ENCODE measurements around the gene SPC24.
A peak's percentile ranks its signal among the peaks of the same experiment; 100 is the strongest.
"Not testable (repeated sequence)": the region's sequence is repeated elsewhere in the genome, so short reads cannot be mapped to it uniquely, and the experiment has no call there.

Gene SPC24

GRCh38 chr19:11164879-11165406, 9.4 kb upstream of the SPC24 start:
- no peak for TF ChIP-seq ZNF274 (IDR thresholded peaks at IDR 0.05; ENCODE audit: low read depth, low read length)
- no peak overlapping the region for H3K4me3 ChIP-seq (ENCODE audit: low read length)

- TF ChIP-seq ZNF274 (IDR thresholded peaks at IDR 0.05; ENCODE audit: low read depth, low read length) = no peak
Observed at GRCh38 chr19:11164296-11164695, 8.7 kb upstream of the SPC24 start.

DNA sequence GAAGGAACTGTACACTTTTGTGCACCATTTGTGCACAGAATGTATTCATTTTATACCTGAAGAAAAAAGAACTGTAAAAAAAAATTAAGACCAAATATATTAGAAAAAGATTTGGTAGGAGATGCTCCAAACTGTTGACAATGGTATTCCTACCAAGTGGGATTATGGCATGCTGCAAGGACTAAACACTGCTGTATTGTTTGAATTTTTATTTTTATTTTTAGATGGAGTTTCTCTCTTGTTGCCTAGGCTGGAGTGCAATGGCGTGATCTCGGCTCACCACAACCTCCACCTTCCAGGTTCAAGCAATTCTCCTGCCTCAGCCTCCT, 4.8 kb upstream of the SPC24 start:
- H3K4me3 ChIP-seq (ENCODE audit: low read length) = not testable (repeated sequence)

More at GRCh38 chr19:11164296-11164695, 8.7 kb upstream of the SPC24 start:
- no peak overlapping the region for H3K4me3 ChIP-seq (ENCODE audit: low read length)

GRCh38 chr19:11159598-11160439, 4.2 kb upstream of the SPC24 start:
- H3K4me3 ChIP-seq (ENCODE audit: low read length) = no peak overlapping the region
- TF ChIP-seq ZNF274 (IDR thresholded peaks at IDR 0.05; ENCODE audit: low read depth, low read length) = no peak

DNA sequence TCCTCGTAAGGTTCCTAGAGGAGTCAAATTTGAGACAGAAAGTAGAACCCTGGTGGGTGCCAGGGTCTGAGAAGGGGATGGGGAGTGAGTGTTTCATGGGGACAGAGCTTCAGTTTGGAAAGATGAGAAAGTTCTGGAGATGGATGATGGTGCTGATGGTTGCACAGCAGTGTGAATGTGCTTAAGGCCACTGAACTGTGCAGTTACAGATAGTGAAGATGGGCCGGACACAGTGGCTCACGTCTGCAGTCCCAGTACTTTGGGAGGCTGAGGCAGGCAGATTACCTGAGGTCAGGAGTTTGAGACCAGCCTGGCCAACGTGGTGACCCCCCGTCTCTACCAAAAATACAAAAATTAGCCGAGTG, 917 bp downstream of the SPC24 start:
- no peak for TF ChIP-seq ZNF274 (IDR thresholded peaks at IDR 0.05; ENCODE audit: low read depth, low read length)
- H3K4me3 ChIP-seq (ENCODE audit: low read length) = peak overlapping the region; percentile 76

DNA sequence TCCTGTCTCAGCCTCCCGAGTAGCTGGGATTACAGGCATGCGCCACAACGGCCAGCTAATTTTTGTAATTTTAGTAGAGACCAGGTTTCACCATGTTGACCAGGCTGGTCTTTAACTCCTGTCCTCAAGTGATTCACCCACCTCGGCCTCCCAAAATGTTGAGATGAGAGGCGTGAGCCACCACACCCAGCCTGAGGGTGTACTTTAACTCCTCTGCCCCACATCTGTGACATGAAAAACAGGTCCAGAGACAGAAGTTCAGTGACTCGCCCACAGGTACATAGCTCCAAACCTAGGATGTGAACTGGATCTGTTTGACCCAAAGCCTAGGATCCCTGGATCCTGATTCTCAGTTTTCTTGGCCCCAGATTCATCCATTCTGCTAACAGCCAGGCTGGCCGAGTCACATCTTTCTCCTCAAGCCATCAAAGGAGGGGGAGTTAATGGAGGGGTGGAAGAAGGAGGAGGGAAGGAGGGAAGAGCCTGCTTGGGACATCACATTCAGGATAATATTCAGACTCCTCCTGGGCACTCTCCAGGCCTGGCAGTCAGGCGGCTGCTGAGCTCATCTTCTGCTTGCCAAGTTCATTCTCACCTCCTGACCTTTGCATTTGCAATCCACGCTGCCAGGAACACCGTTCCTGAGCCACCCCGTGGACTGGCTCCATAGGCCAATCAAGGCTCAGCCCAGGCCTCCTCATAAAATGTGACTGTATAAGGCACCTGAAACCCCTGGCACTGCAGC, 3.1 kb downstream of the SPC24 start:
- TF ChIP-seq ZNF274 (IDR thresholded peaks at IDR 0.05; ENCODE audit: low read depth, low read length) = no peak
- H3K4me3 ChIP-seq (ENCODE audit: low read length) = no peak overlapping the region

DNA sequence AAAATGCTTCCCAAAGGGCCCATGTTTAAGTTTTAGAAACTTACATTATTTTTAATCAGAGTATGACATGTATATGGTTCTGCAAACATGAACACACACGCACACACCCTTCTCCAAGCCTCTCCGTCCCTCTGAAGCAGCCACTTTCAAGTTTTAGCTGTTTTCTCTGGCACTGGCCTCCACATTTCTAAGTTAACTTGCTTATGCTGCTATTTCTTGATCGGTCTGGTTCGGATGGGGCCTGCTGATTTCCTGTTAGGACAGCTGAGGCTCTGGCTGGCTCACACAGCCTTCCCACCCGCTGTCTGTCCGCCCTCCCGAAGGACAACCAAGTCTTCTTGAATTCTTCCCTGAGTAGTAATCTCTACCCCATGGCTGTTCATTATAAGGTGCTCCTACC, 4.4 kb downstream of the SPC24 start:
- no peak for TF ChIP-seq ZNF274 (IDR thresholded peaks at IDR 0.05; ENCODE audit: low read depth, low read length)

DNA sequence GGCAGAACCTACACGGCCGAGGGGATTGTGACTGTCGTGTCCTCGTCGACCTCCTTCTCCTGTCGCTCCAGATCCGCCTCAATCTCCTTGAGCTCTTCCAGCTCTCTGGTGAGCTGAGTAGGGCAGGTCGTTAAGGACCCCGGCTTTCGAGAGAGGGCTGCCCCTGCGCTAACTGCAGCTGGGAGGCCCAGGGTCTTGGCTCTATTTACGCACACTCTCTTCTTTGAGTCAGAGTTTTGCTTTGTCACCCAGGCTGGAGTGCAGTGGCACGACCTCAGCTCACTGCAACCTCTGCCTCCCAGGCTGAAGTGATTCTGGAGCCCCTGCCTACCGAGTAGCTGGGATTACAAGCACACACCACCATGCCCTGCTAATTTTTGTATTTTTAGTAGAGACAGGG, 7.6 kb downstream of the SPC24 start:
- no peak for TF ChIP-seq ZNF274 (IDR thresholded peaks at IDR 0.05; ENCODE audit: low read depth, low read length)

More for the DNA sequence above, 4.4 kb downstream of the SPC24 start:
- no peak overlapping the region for H3K4me3 ChIP-seq (ENCODE audit: low read length)

DNA sequence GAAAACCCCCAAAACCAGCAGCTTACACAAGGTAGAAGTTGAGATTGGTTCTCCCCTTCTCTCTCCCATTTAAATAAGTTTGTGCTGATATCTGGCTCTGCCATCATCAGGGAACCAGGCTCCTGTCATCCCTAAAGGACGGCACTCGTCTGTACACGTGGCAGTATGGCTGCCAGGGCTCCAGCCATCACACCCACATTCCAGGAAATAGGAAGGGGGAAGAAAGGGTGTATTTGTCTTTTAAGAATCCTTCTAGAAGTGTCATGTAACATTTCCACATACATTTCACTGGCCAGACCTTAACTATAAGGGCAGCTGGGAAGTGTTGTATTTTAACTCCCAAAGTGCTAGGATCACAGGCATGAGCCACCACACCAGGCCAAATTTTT, 10.1 kb downstream of the SPC24 start:
- H3K4me3 ChIP-seq (ENCODE audit: low read length) = no peak overlapping the region
- no peak for TF ChIP-seq ZNF274 (IDR thresholded peaks at IDR 0.05; ENCODE audit: low read depth, low read length)

More for the DNA sequence above, 7.6 kb downstream of the SPC24 start:
- H3K4me3 ChIP-seq (ENCODE audit: low read length) = no peak overlapping the region

DNA sequence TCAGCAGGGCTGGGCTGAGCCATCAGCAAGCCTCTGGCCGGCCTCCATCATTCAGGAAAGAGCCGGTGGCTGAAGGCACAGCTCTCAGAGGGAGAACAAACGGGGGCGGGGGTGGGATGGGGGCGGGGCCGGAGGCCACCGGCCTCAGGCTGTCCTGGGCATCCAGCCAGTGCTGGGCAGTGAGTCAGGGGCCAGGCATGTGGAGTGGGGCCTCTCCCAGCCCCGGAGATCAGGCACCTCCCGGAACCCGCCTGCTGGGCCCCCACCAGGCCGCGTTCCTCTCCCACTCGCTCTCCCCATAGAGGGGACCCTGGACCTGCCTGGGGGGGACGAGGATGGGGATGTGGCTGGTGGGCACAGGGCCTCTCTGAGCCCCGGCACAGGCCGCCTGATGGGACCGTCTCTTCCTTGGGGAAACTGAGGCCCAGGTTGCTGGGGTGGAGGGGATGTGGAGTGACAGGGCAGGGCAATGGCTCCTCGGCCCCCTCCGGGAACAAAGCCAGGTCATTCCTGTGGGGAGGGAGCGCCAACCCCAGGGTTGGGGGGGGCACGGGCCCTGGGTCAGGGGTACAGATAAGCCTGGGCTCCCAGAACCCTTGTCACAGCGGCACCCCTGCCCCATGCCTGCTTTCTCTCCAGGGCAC, 12.9 kb downstream of the SPC24 start:
- no peak for TF ChIP-seq ZNF274 (IDR thresholded peaks at IDR 0.05; ENCODE audit: low read depth, low read length)
- no peak overlapping the region for H3K4me3 ChIP-seq (ENCODE audit: low read length)

- TF ChIP-seq ZNF274 (IDR thresholded peaks at IDR 0.05; ENCODE audit: low read depth, low read length) = no peak
- no peak overlapping the region for H3K4me3 ChIP-seq (ENCODE audit: low read length)
Observed at GRCh38 chr19:11141937-11142527, 13.6 kb downstream of the SPC24 start.

DNA sequence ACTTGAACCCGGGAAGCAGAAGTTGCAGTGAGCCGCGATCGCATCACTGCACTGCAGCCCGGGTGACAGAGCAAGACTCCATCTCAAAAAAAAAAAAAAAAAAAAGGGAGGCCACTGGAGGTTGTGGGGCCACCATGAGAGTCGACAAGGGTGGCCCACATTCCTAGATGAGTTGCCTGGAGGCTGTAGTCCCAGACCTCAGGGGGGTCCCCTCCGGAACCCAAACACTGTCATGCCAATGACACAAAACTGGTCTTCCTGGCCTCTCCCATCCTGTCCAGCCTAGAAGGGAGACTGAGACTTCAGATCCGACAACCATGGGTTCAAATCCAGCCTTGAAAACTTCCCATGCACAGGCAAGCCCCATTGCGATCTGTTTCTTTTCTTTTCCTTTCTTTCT, 14.7 kb downstream of the SPC24 start:
- no peak overlapping the region for H3K4me3 ChIP-seq (ENCODE audit: low read length)
- no peak for TF ChIP-seq ZNF274 (IDR thresholded peaks at IDR 0.05; ENCODE audit: low read depth, low read length)

GRCh38 chr19:11140023-11140538, 15.5 kb downstream of the SPC24 start:
- not testable (repeated sequence) for H3K4me3 ChIP-seq (ENCODE audit: low read length)

DNA sequence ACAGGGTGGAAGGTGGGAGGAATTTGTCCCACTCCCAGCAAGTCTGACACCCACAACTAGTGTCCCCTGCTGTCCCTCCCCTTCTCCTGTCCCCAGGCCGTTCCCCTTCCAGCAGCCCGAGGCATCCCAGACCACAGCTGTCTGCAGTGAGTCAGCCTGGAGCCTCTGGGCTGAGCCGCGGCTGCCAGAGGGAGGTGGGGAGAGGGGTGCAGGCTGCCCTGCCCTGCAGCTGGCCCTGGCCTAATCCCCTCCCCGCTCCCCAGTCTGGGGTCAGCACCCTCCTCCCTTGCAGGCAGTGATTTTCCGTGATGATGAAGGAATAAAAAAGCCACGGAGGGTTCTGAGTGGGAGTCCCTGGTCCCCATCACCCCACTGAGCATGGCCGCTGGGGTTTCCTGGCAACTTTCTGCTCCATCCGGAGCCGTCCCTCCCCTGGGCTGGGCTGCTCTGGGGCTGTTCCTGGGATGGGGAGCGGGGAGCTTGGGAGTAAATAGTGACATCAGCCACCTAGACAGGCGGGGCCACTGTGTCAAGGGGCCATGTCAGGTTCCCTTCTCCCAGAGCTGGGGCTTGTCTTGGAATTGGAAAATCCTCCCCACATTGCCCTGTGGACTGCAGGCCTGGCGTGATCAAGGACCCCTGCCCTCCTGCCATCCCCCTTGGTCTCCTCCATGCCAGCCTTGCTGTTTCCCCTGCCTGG, 16.8 kb downstream of the SPC24 start:
- no peak for TF ChIP-seq ZNF274 (IDR thresholded peaks at IDR 0.05; ENCODE audit: low read depth, low read length)
- H3K4me3 ChIP-seq (ENCODE audit: low read length) = no peak overlapping the region

Measured in GM08714 (cell line).